Chondrocyte (in vitro differentiated cells): Measurements from ENCODE around the gene ATG101. TPM values are rescaled to one million over a fixed set of nuclear protein-coding genes. Genes with fewer than 3 reads are reported as not detected.
A peak's percentile ranks its signal among the peaks of the same experiment; 100 is the strongest.

Source experiments
- DNase-seq: peaks from one replicate; pipeline ENCODE4 v3.0.0; 2021; ENCODE audit warnings: mixed read lengths, low spot score
- H3K27ac Mint-ChIP-seq: one replicate; pipeline ENCODE4 v1.8.0; 2021; ENCODE audit warnings: mild to moderate bottlenecking, moderate library complexity, mixed read lengths; ENCODE audit not compliant: unreplicated experiment
- H3K27me3 Mint-ChIP-seq: 2 replicates; pipeline ENCODE4 v1.8.0; 2021; ENCODE audit warnings: low read depth, mixed read lengths
- H3K36me3 Mint-ChIP-seq: 2 replicates; pipeline ENCODE4 v1.8.0; 2021; ENCODE audit warnings: low read depth, mixed read lengths
- H3K4me1 Mint-ChIP-seq: 2 replicates; pipeline ENCODE4 v1.8.0; 2021; ENCODE audit warnings: low read depth, mild to moderate bottlenecking, mixed read lengths
- H3K4me3 Mint-ChIP-seq: one replicate; pipeline ENCODE4 v1.8.0; 2021; ENCODE audit warnings: mild to moderate bottlenecking, moderate library complexity, mixed read lengths; ENCODE audit not compliant: unreplicated experiment
- H3K9me3 Mint-ChIP-seq: 2 replicates; pipeline ENCODE4 v1.8.0; 2021; ENCODE audit warnings: low read depth, mixed read lengths
- CTCF ChIP-seq: fragments of 200-600 bp; sonication (generic); IDR thresholded peaks from 2 replicates; pipeline ENCODE4 v1.5.0; 2021; ENCODE audit warnings: antibody characterized with exemption, mild to moderate bottlenecking, moderate library complexity
- total RNA-seq: library from RNA; stranded (reverse); gene quantifications from 3 replicates; pipeline ENCODE4 v1.2.1, GENCODE V29; 2021

ATG101 gene
- total RNA-seq, 1 donor from 2014 or later: 48.0 TPM

DNA sequence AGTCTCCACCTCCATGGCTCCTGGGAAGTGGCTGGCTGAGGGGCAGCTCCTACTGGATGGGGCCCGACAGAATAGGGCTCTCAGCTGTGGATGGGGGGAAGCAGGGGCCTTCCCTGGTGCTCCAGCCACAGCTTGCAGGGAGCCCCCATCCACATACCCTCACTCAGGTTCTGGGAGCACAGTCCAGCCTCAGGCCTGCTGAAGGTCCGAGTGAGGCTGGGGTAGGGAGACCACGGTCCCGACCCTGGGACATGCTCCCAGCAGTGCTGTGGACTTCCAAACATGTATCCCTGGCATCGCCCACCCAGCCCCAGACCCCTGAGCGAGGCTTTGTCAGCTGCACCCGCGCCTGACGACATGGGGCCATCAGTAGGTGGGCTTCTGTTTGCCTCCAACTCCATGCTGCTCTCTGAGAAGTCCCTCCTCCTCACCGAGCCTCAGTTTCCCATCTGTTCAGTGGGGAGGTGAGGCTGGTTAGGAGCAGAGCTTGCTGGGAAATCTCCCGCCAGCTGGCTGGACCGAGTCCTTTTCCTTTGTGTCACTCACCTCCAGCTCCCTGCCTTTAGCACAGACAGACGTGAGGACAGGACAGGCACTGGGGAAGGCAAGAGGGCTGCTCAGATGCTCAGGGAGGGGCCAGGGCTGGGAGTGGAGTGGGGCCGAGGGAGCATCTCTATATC is 9.1 kb upstream of the ATG101 start:
- H3K27me3 Mint-ChIP-seq: no peaks in the 10 kb centered on the region
- no peaks in the 10 kb centered on the region for H3K4me1 Mint-ChIP-seq
- no peak for TF ChIP-seq CTCF
- no peak for DNase-seq
- no peak overlapping the region for H3K27ac Mint-ChIP-seq
- H3K9me3 Mint-ChIP-seq: no peaks in the 10 kb centered on the region
- H3K36me3 Mint-ChIP-seq: peaks cover 3% of the 10 kb centered on the region
- H3K4me3 Mint-ChIP-seq: no peak overlapping the region

DNA sequence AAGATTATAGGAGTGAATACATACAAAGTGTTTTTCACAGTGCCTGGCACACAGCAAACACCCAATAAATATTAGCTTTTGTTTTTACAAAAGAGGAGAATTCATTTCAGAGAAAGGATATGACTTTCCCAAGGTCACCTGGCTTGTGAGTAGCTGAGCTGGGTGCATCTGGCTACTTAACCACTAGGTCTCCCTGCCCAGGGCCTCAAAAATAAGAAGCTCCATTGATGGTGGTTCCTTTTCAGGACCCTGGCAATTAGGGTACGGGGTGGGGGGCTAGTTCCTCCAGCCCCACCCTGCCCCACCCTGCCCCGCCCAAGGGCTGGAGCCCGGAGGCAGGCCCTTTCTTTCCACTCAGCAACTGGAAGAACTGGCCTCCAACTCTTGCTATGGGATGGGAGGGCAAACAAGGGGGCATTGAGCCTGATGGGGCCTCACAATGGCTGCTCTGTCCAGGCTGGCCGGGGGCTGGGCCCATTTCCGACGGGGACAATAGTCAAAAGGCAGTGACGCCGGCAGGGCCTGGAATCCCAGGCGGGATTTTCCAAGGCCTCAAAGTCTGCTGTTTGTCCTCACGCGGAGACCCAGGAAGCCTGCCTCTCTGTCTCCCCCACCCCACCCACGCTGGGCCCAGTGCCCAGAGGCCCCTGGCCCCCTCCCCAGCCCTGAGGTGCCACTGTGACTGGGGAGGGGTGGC is 8.2 kb upstream of the ATG101 start:
- H3K27ac Mint-ChIP-seq: no peak overlapping the region
- TF ChIP-seq CTCF: no peak
- H3K4me1 Mint-ChIP-seq: no peaks in the 10 kb centered on the region
- H3K36me3 Mint-ChIP-seq: peaks cover under 1% of the 10 kb centered on the region
- H3K4me3 Mint-ChIP-seq: no peak overlapping the region
- no peak for DNase-seq
- no peaks in the 10 kb centered on the region for H3K9me3 Mint-ChIP-seq
- H3K27me3 Mint-ChIP-seq: peaks cover 2% of the 10 kb centered on the region

GRCh38 chr12:52062167-52063081 is 7.4 kb upstream of the ATG101 start:
- Mint-ChIP-seq H3K36me3 (no peaks in the 10 kb centered on the region), H3K27ac (no peak overlapping the region), H3K4me1 (no peaks in the 10 kb centered on the region), H3K4me3 (no peak overlapping the region), H3K9me3 (no peaks in the 10 kb centered on the region), H3K27me3 (peaks cover 2% of the 10 kb centered on the region)
- DNase-seq: no peak
- TF ChIP-seq CTCF: no peak

DNA sequence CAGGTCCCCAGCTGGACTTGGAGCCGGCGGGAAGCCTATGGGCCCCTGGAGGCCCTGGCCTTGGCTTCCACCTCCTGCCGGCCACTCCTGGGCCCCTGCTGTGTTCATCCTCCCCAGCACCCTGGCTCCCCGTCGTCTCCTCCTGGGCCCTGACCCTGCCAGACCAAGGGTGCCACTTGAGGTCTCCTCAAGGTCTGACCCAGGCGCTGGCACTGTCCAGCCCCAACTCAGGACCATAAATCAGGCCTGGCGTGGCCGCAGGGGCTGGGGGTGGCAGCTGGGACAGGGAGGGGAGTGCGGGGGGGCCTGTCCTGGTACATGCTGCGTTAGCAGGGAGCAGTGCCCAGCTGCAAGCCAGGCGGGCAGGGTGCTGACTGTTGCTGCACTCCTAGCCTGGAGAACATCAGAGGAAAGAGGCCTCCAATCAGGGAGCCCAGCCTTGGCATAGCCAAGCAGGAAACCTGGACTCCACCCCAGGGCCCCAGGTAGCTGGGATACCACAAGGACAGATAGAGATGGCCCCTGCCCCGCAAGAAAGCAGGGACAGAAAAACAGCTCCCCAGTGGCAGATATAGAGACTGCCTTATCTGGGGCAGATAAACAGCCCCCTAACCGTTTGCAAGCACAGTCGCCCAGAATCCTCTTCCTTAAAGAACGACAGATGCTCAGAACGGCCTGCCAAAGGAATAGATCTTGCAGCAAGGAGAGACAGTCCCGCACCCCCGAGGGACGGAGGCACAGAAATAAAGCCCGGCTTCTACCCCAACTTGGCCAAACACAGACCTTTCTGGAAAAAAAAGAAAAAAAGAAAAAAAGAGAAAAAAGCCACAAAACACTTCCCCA is 6.5 kb upstream of the ATG101 start:
- Mint-ChIP-seq H3K27ac (no peak overlapping the region), H3K4me3 (no peak overlapping the region), H3K9me3 (no peaks in the 10 kb centered on the region), H3K27me3 (peaks cover 2% of the 10 kb centered on the region), H3K36me3 (no peaks in the 10 kb centered on the region), H3K4me1 (no peaks in the 10 kb centered on the region)
- TF ChIP-seq CTCF: no peak
- peak; percentile 82 for DNase-seq
